ENCODE data around the gene ANAPC1.
"Not testable (repeated sequence)": the region's sequence is repeated elsewhere in the genome, so short reads cannot be mapped to it uniquely, and the experiment has no call there.

Gene ANAPC1

GRCh38 chr2:111910609-111911277, 26.8 kb upstream of the ANAPC1 start:
- H3K27ac ChIP-seq = no peak overlapping the region
- DNase-seq (ENCODE audit: low spot score) = no peak
- TF ChIP-seq CTCF (IDR thresholded peaks at IDR 0.05) = no peak
- H3K4me3 ChIP-seq = no peak overlapping the region

GRCh38 chr2:111909997-111910396, 26.0 kb upstream of the ANAPC1 start:
- not testable (repeated sequence) for DNase-seq (ENCODE audit: low spot score); H3K27ac ChIP-seq; H3K4me3 ChIP-seq

- H3K4me3 ChIP-seq = no peak overlapping the region
- no peak for TF ChIP-seq CTCF (IDR thresholded peaks at IDR 0.05)
- H3K27ac ChIP-seq = peak overlapping the region in 1 of 2 donors; percentile 70
- DNase-seq (ENCODE audit: low spot score) = no peak
These were observed 25.1 kb upstream of the ANAPC1 start for GRCh38 chr2:111909079-111909478.

GRCh38 chr2:111908578-111908977, 24.6 kb upstream of the ANAPC1 start:
- Histone ChIP-seq H3K27ac (peak overlapping the region; percentile 30 to 70), H3K4me3 (no peak overlapping the region)
- no peak for TF ChIP-seq CTCF (IDR thresholded peaks at IDR 0.05)
- no peak for DNase-seq (ENCODE audit: low spot score)

GRCh38 chr2:111905990-111906735, 22.2 kb upstream of the ANAPC1 start:
- DNase-seq (ENCODE audit: low spot score) = no peak
- peak overlapping the region; percentile 60 to 76 for H3K27ac ChIP-seq
- TF ChIP-seq CTCF (IDR thresholded peaks at IDR 0.05) = no peak
- peak overlapping the region; percentile 20 for H3K4me3 ChIP-seq

- H3K27ac ChIP-seq = peak overlapping the region; percentile 60 to 76
- DNase-seq (ENCODE audit: low spot score); H3K4me3 ChIP-seq: not testable (repeated sequence)
These were observed 21.5 kb upstream of the ANAPC1 start for GRCh38 chr2:111905475-111905869.

GRCh38 chr2:111904726-111905474, 20.9 kb upstream of the ANAPC1 start:
- H3K4me3 ChIP-seq = peak overlapping the region; percentile 23
- no peak for DNase-seq (ENCODE audit: low spot score)
- no peak for TF ChIP-seq CTCF (IDR thresholded peaks at IDR 0.05)
- peak overlapping the region; percentile 60 to 76 for H3K27ac ChIP-seq
